ENCODE data around the gene ABHD10. TPM values are rescaled to one million over a fixed set of nuclear protein-coding genes. Genes with fewer than 3 reads are reported as not detected.
A peak's percentile ranks its signal among the peaks of the same experiment; 100 is the strongest.

The ABHD10 gene
- total and polyA plus RNA-seq, 8 donors = 11.6 to 61.7 (median 15.1) TPM; not detected in 1

DNA sequence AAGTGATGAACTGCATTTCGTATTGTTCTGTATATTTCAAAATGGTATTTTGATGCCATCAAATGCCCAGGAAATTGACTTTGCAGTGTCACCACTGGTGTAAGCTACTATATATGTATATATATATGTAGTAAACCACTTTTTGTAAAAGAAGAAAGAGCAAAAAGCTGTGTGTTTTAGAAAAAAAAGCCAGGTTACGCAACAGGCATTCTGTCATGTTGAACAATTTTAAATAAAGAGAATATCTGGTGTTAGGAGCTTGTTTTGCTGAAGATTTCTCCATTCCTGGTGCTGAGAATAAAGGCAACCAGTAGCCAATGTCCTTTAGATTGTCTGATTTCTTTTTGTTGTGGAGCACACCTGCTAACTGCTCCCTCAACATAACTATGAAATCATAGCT lies 3.7 kb upstream of the ABHD10 start:
- TF ChIP-seq, protein P1, sequence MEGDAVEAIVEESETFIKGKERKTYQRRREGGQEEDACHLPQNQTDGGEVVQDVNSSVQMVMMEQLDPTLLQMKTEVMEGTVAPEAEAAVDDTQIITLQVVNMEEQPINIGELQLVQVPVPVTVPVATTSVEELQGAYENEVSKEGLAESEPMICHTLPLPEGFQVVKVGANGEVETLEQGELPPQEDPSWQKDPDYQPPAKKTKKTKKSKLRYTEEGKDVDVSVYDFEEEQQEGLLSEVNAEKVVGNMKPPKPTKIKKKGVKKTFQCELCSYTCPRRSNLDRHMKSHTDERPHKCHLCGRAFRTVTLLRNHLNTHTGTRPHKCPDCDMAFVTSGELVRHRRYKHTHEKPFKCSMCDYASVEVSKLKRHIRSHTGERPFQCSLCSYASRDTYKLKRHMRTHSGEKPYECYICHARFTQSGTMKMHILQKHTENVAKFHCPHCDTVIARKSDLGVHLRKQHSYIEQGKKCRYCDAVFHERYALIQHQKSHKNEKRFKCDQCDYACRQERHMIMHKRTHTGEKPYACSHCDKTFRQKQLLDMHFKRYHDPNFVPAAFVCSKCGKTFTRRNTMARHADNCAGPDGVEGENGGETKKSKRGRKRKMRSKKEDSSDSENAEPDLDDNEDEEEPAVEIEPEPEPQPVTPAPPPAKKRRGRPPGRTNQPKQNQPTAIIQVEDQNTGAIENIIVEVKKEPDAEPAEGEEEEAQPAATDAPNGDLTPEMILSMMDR (IDR thresholded peaks at IDR 0.05) = no peak
- TF ChIP-seq POLR2A (IDR thresholded peaks at IDR 0.05) (no peak), EP300 (IDR thresholded peaks at IDR 0.05) (no peak), POLR2AphosphoS5 (IDR thresholded peaks at IDR 0.05) (no peak)
- Histone ChIP-seq H3K27ac (no peak overlapping the region), H3K27me3 (no peaks in the 10 kb centered on the region), H3K4me1 (peaks cover 0 to 8% (median 4%) of the 10 kb centered on the region in 4 donors), H3K4me3 (no peak overlapping the region), H3K36me3 (peaks cover 0 to 23% (median 17%) of the 10 kb centered on the region in 4 donors), H3K9me3 (no peaks in the 10 kb centered on the region)
- no peak for DNase-seq
- WGBS, 5 donors = 72 to 98% (median 95%) methylated on average over 2 of the region's 2 CpGs
- intact Hi-C loops (cut with DNase I; ENCODE audit: low total_unique reads) = no loop called here

DNA sequence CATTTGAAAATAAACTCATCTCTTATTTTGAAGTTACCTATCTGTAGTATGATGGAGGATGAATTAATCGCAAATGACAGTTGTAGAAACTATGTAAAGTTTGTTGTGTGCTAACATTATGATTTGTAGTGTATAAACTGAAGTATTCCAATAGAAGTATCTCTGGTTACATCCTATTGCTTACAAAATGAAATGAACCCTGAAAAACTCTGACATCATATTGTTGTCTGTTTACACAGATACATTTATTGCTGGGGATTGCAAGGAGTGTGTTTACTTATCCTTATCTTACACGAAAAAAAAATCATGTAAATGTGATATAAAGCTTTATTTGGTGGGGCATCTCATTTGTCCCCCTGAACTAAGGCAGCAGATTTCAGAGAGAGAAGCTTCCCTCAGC lies 2.6 kb upstream of the ABHD10 start:
- Histone ChIP-seq H3K4me3 (no peak overlapping the region), H3K27ac (no peak overlapping the region), H3K27me3 (no peaks in the 10 kb centered on the region), H3K4me1 (peaks cover 6 to 19% (median 13%) of the 10 kb centered on the region in 4 donors), H3K9me3 (no peaks in the 10 kb centered on the region), H3K36me3 (peaks cover 0 to 22% (median 14%) of the 10 kb centered on the region in 4 donors)
- intact Hi-C loops (cut with DNase I; ENCODE audit: low total_unique reads) = no loop called here
- DNase-seq = no peak
- 61 to 79% (median 63%) methylated on average over 2 of the region's 2 CpGs for WGBS, 5 donors
- TF ChIP-seq, protein P1 (IDR thresholded peaks at IDR 0.05) = no peak
- no peak for TF ChIP-seq POLR2A (IDR thresholded peaks at IDR 0.05)

DNA sequence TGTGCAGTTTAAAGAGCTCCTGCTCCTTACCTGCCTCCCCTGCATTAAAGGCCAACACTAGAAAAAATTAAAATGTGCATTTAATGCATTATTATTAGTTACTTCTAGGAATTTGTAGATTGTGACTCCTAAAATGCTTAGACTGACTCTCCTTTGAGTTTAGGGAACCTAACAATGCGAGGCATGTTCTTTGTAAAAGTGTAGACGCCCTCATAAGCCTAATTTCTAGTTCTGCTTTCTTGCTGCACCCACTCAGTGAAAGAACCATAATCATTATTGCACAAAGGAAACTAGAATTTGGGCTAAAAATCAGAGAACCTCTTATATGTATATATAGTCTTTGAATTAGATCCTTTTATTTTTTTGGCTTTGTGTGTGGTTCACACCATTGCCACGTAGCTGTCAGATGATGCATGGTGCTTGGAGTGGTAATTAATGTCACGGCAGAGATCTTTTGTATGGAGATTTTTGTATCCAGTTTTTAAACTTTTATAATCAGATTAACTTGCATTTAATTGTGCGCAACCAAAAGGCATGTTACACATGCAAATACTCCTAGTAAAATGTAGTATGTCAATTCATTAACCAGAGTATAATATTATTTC lies 710 bp downstream of the ABHD10 start:
- peaks cover 0 to 10% (median 6%) of the 10 kb centered on the region in 4 donors for H3K36me3 ChIP-seq
- no peak for TF ChIP-seq POLR2AphosphoS5 (IDR thresholded peaks at IDR 0.05)
- no peak for TF ChIP-seq EP300 (IDR thresholded peaks at IDR 0.05)
- no peak for TF ChIP-seq POLR2A (IDR thresholded peaks at IDR 0.05)
- TF ChIP-seq, protein P1 (IDR thresholded peaks at IDR 0.05) = no peak
- no peaks in the 10 kb centered on the region for H3K9me3 ChIP-seq
- H3K4me1 ChIP-seq = peaks cover 15 to 40% (median 26%) of the 10 kb centered on the region in 4 donors
- DNase-seq = peak in 1 of 2 donors; percentile 26
- intact Hi-C loops (cut with DNase I; ENCODE audit: low total_unique reads) = no loop called here
- 13 to 19% (median 15%) methylated on average over 5 of the region's 5 CpGs for WGBS, 5 donors
- peak overlapping the region; percentile 84 to 89 (median 89) for H3K27ac ChIP-seq
- peak overlapping the region; percentile 83 to 88 (median 84) for H3K4me3 ChIP-seq
- no peaks in the 10 kb centered on the region for H3K27me3 ChIP-seq

DNA sequence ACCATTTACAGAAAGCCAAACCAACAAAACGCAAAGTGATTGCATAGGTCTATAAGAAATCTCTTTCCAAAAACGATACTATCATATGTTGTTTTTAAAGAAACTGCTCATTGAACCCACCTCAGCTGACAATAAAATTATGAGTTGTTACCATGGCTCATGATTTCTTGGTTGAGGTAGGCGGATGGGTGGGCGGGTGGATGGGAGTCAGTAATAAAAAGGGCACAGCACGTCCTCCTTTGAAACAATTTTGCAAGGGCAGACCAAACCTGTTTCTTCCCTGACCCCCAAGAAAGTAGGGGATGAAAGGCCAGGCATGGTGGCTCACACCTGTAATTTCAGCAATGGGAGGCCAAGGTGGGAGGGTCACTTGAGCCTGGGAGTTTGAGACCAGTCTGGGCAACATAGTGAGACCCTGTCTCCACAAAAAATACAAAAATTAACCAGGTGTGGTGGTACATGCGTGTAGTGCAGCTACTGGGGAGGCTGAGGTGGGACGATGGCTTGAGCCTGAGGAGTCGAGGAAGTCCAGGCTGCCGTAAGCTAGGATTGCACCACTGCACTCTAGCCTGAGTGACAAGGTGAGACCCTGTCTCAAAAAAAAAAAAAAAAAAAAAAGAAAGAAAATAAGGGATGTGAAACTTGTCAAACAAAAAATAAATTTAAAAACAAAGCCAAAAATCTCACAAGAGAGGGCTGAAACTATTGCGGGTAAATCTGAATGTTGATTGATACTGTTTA lies 2.1 kb downstream of the ABHD10 start:
- Histone ChIP-seq H3K4me3 (no peak overlapping the region), H3K9me3 (no peaks in the 10 kb centered on the region), H3K36me3 (no peaks in the 10 kb centered on the region), H3K27me3 (no peaks in the 10 kb centered on the region), H3K4me1 (peaks cover 15 to 40% (median 26%) of the 10 kb centered on the region in 4 donors), H3K27ac (no peak overlapping the region)
- intact Hi-C loops (cut with DNase I; ENCODE audit: low total_unique reads) = no loop called here
- no peak for DNase-seq
- TF ChIP-seq POLR2AphosphoS5 (IDR thresholded peaks at IDR 0.05) (no peak), POLR2A (IDR thresholded peaks at IDR 0.05) (no peak), EP300 (IDR thresholded peaks at IDR 0.05) (no peak)
- TF ChIP-seq, protein P1 (IDR thresholded peaks at IDR 0.05) = no peak
- WGBS, 5 donors = 74 to 87% (median 79%) methylated on average over 10 of the region's 10 CpGs
